Glomerular endothelial cell (primary cell): Measurements from ENCODE around the gene KMT2E. TPM values are rescaled to one million over a fixed set of nuclear protein-coding genes. Genes with fewer than 3 reads are reported as not detected.
A peak's percentile ranks its signal among the peaks of the same experiment; 100 is the strongest.

ENCODE experiments used
- DNase-seq: peaks from one replicate; pipeline ENCODE4 v3.0.0-alpha.2; 2011; ENCODE audit warnings: low read depth, low spot score; ENCODE audit errors: extremely low read depth
- total RNA-seq: library from RNA; depleted of rRNA; stranded (reverse); fragments of >200 nt; gene quantifications from 2 replicates; pipeline ENCODE4 v1.2.3, GENCODE V29; 2015

The KMT2E gene
- total RNA-seq, 1 donor from 2014 or later, result 68.5 TPM

DNA sequence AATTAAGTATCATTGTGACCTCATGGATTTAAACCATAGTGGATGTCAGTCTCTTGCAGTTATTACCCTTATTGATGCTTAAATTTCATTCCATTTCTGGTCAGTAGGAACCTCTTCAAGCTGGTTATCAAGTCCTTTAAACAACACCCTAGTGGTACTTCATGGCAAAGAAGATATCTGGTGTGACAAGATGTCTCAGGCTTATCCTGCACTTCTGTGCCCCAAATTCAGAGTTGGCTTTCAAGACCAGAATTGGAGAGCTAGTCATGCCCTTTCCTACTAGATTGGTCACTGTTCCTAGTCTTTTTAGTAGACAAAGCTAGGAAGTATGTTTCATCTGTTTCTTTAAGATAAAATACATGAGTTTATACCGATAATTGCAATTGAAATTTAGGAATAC is 54.9 kb downstream of the KMT2E start:
- no peak for DNase-seq

GRCh38 chr7:105073143-105073542 is 59.1 kb downstream of the KMT2E start:
- DNase-seq, result no peak

DNA sequence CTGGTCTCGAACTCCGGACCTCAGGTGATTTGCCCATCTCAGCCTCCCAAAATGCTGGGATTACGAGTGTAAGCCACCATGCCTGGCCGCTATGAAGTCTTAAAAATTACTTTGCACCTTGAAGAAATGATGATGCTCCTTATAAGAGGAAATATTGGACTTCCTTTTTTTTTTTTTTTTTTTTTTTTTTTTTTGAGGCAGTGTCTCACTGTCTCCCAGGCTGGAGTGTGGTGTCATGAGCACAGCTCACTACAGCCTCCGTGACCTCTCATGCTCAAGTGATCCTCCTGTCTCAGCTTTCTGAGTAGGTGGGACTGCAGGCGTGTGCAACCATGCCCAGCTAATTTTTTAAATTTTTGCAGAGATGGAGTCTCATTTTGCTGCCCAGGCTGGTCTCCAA is 65.3 kb downstream of the KMT2E start:
- DNase-seq, result no peak

- no peak for DNase-seq
Measured at GRCh38 chr7:105084581-105084980, 70.6 kb downstream of the KMT2E start.

GRCh38 chr7:105086850-105087249 is 72.8 kb downstream of the KMT2E start:
- DNase-seq, result no peak

DNA sequence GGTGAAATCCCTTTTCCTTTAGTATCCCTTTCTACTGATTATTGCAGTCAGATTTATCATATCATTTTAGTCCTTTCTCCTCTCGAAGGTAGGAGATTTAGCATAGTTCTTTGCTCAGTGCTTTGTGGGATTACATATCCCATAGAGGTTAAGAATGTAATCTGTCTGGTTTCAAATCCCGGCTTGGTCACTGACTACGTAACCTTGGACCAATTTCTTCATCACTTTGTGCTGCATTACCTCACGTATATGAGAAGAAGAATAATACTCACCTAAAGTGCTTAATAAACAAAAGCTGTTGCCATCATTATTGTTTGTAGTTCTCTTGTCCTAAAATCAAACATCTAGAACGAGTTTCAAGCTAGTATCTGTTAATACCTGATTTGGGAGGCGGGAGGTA is 74.0 kb downstream of the KMT2E start:
- DNase-seq, result no peak

- DNase-seq, result no peak
Measured at GRCh38 chr7:105088456-105088855, 74.5 kb downstream of the KMT2E start.

DNA sequence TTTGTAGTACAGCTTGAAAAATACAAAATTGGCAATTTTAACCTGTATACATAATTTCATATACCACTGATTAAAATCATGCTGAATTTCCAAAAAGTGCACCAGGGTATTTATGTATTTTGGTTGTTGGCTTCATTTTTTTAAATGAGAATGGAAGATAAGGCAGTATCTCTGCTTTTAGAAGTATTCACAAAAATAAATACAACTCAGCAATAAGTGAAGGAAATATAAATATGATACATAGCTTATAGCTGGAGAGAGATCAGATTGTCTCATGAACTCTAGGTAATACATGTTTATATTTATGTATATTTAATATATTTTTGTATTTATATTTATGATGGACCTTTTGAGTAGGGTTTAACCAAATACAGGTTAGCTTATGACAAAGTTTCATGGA is 81.0 kb downstream of the KMT2E start:
- DNase-seq, result no peak

GRCh38 chr7:105096306-105096705 is 82.3 kb downstream of the KMT2E start:
- no peak for DNase-seq

GRCh38 chr7:105097619-105098018 is 83.6 kb downstream of the KMT2E start:
- DNase-seq, result peak; percentile 42

GRCh38 chr7:105098863-105099515 is 85.0 kb downstream of the KMT2E start:
- no peak for DNase-seq

- DNase-seq, result no peak
Measured at GRCh38 chr7:105101864-105102263, 87.9 kb downstream of the KMT2E start.

DNA sequence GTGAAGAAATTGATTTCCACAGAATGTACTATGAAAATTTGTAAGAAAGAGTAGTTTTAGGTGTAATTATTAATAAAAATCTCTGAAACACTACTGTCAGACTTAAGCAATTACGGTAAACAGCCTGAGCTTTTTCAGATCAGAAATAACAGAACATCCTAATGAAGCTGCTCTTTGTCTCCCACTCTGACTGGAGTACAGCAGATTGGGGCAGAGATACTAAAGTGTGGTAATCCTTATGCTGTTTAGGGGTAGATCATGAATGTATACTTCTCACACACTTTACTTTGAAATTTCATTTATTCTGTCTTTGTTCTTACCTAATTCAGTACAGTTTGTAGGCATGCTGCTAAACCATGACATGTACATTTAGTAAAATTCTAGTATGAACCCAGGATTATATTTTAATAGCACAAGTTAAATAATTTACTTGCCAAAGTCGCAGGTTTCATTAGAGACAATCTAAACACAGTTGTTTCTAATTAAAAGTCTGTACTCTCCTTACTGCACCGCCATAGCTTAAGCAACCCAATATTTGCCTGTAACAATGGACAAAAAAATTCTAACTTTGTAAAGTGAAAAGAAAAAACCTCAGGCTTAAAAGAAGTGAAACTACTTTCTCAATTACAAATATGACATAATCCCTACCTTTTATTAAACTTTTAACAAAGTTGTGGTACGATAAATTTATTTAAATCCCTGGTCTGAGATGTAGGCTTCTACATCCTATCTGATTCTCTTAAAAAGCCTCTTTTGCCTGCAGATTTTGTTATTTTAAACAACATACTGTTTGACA is 88.8 kb downstream of the KMT2E start:
- no peak for DNase-seq

- DNase-seq, result no peak
Measured at GRCh38 chr7:105105579-105105978, 91.6 kb downstream of the KMT2E start.

- DNase-seq, result no peak
Measured at GRCh38 chr7:105106473-105106872, 92.5 kb downstream of the KMT2E start.

DNA sequence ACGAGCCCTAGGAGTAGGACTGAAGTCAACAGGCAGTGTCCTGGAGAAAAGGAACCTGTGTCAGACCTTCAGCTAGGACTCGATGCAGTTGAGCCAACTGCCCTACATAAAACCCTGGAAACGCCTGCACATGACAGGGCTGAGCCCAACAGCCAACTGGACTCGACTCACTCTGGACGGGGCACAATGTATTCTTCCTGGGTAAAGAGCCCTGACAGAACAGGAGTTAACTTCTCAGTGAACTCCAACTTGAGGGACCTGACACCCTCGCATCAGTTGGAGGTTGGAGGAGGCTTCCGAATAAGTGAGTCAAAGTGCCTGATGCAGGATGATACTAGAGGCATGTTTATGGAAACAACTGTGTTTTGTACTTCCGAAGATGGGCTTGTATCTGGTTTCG is 93.5 kb downstream of the KMT2E start:
- no peak for DNase-seq

GRCh38 chr7:105112440-105113418 is 98.7 kb downstream of the KMT2E start:
- no peak for DNase-seq

GRCh38 chr7:105118612-105119600 is 104.9 kb downstream of the KMT2E start:
- no peak for DNase-seq

GRCh38 chr7:105122619-105123018 is 108.6 kb downstream of the KMT2E start:
- no peak for DNase-seq

- no peak for DNase-seq
Measured at GRCh38 chr7:105125745-105126144, 111.7 kb downstream of the KMT2E start.
